Mammary epithelial cell (primary cell): ENCODE measurements around the gene RWDD2A.

Experiments used
- CTCF ChIP-seq, 2 donors: IDR thresholded peaks in 1 of 2; conservative IDR thresholded peaks in 1 of 2; 2 replicates each; pipeline ENCODE4 v1.5.1; 2011 to 2012; ENCODE audit warnings: inconsistent platforms in 2 of 2, low read length in 2 of 2, mild to moderate bottlenecking in 2 of 2, control low read depth in 1 of 2, low read depth in 1 of 2; ENCODE audit not compliant: insufficient read depth in 1 of 2; ENCODE audit errors: extremely low read depth in 1 of 2
- EZH2 ChIP-seq: IDR thresholded peaks from 2 replicates; pipeline ENCODE4 v1.6.1; 2012; ENCODE audit warnings: low read length, inconsistent platforms, borderline replicate concordance

GRCh38 chr6:83215131-83216047 lies 22.2 kb downstream of the RWDD2A start:
- TF ChIP-seq CTCF (conservative IDR thresholded peaks at IDR 0.05 in 1 of 2, IDR thresholded peaks at IDR 0.05 in 1 of 2; ENCODE audit: extremely low read depth in 1 of 2, insufficient read depth in 1 of 2, low read depth in 1 of 2, low read length in 2 of 2) (peak; percentile 80 to 91), EZH2 (no peak)
